HG02642 (cell line): ENCODE data around the gene PDLIM5.
"Not testable (repeated sequence)": the region's sequence is repeated elsewhere in the genome, so short reads cannot be mapped to it uniquely, and the experiment has no call there.

Experiments
- ATAC-seq: cut with Tn5 transposase; IDR thresholded peaks from one replicate; pipeline ENCODE4 v1.9.1; 2021; ENCODE audit warnings: mild to moderate bottlenecking; ENCODE audit not compliant: unreplicated experiment, poor library complexity

Gene PDLIM5

DNA sequence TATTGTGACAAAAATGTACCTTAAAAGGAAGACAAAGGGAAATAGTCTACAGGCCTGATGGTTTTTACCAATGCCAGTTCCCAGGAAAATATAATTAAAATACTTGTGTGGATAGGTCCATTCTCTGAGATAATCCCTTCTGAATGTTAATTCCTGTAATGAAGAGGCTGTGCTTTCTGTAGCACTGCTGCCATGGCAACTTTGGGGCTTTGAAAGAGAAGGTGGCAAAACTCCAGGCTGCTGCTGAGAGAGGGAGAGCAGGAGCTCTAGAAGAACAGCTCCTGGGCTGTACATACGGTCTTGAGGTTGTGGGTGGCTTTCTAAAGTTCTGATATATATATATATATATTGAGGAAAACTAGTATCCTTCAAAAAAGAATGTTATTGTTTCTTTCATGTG, 125.4 kb downstream of the PDLIM5 start:
- ATAC-seq = no peak

DNA sequence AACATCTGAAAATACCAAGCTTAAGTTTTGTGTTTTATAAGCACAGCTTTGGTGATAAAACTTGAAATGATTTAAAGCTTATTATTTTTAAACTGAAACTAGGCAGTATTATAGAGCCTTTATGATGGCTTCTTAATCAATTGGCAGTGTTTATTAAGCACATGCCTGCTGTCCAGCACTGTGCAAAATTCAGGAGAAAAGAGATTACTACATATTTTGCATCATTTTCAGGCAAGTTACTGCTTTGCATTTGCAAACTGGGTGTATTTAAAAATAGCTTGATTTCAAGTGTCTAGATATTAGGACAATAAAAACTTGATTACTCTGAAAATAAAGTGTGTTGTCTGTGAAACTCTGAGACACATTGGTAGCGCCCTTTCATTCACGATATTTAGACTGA, 126.5 kb downstream of the PDLIM5 start:
- ATAC-seq = no peak

DNA sequence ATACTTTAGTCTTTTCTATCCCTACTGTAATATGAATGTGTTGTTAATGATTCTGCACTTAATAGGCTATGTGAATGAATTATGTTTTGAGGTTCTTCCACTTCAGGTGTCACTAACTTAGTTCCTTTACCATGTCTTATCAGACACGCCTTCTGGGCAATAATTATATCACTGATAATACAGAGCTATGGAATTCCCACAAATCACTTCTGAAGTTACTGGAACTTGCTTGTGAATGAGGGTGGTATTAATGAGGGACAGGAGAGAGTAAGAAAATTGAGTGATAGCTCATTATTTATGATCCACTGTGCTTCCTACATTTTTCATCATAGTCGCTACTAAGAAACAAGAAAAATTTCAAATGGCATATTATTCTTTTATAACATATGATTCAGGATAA, 130.0 kb downstream of the PDLIM5 start:
- ATAC-seq = no peak

DNA sequence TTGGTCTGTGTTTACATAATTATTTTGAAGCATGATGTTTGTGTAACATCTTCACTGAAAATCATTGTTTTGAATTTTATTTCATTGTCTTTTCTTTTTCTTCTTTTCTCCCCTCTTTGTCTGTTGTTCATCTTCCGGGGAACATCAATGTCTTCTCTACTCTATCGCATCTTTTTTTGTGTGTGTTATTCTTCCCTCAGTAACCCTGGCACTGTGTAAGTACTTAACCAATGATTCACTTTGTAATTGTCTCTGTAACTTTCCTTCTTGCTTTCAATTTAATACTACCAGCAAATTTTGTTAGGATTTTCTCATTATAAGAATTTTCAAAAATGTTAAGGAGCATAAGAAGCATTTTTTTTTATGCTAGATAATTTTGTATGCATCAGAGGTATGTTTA, 130.8 kb downstream of the PDLIM5 start:
- ATAC-seq = no peak

DNA sequence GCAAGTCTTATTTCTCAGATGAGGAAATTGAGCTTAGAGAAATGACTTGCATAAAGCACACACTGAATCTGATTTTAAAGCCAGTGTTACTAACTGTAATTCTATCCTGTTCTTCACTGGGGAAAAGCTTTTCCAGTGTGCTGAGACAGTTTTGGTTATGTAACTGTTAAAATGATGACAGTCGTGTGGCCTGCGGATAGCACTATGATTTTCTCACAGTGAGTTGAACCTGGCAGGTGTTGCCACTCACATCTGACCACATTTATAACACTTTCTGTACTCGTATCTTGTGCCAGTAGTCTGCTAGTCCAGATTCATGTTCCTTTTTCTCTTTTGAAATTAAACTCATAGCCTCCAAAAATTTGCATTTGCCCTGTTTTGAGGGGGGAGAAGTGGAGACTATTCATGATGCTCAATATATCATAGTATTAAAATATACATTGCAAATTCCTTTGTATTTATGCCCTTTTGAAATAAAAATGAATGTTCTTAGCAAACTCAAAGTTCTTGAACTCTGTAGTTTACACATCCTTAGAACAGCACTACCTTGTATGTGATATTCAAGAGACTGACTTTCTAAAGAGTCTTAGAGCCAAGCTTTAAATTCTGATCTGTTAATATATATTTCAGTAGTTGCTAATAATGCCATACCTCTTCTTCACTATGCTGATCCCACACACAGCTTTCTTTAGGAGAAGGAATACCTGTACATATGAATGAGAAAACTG, 132.3 kb downstream of the PDLIM5 start:
- no peak for ATAC-seq

DNA sequence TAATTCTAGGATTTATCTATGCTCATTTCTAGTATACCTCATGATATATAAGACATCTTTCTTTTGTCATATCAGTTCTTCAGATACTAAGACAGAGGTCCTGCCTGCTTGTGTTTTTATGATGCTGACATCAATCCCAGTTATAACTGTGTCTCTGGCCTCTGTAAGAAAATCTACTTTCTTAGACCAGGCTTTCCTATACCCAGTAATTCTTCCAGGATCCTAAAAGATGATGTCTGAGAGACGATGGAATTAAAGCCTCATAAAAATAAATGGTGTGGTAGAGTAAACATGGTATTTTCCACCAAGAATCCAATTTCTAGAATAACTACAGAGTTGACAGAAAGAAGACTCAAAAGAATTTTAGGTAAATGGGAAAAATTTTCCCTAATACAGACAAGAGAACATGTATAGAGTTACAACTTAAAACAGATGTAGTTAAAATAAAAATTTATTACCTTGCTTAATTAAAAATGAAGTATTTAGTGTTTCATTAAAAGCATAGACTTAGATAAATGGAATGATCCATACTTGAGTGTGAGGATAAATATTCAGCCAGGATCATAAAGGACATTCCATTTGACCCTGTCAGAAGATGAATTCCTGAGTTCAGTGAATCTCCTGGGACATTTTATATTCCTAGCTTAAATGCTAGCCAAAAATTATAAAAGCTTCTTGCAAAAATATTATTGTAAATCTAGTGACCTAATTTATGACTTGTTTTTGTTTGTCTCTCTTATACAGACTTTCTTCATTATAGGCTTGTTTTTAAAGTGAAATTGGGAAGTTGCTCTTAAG, 137.4 kb downstream of the PDLIM5 start:
- no peak for ATAC-seq

DNA sequence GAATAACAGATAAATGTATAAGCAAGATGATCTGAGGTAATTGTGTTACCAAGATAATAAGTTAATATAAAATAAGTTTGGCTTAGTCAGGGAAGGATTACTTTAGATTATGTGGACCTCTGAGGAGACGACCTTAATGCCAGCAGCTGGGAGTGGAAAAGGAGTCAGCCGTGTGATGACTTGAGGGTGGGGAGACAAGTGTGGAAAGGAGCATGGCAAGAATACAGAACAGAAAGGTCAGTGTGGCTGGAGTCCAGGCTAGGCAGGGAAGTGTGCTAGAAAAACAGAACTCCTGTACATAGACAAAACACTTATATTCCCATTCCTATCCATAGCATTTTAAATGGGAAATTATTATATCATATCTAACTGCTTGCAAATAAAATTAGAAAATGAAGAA, 138.8 kb downstream of the PDLIM5 start:
- no peak for ATAC-seq

DNA sequence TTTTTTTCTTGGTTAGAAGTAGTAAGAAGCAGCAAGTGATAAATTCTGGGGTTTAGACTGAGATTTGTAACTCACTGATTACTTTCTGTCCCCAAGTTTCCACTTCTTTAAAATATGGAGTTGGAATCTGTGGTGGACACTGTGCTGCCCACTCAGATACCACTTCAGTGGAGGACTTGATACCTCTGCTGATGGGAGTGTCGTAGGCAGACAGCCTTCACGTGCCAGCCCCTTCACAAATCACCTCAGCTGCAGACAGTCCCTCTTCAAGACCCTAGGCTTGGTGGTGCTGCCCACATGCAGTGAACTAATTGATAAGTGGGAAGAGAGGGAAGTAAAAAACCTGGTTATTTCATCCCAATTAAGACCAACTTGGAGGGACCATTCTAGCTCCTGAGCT, 139.5 kb downstream of the PDLIM5 start:
- ATAC-seq = no peak

DNA sequence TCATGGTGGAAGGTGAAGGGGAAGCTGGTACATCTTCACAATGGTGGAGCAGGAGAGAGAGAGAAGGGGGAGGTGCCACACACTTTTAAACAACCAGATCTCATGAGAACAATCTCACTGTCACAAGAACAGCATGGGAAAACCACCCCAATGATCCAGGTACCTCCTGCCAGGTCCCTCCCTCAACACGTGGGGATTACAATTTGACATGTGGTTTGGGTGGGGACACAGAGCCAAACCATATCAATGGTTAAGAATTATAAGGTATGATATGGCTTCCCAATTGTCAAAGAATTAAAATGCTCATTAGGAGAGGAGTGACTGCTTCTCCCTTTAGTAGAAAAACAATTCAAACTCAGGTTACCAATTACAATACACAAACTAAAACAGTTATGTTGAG, 143.3 kb downstream of the PDLIM5 start:
- ATAC-seq = no peak

DNA sequence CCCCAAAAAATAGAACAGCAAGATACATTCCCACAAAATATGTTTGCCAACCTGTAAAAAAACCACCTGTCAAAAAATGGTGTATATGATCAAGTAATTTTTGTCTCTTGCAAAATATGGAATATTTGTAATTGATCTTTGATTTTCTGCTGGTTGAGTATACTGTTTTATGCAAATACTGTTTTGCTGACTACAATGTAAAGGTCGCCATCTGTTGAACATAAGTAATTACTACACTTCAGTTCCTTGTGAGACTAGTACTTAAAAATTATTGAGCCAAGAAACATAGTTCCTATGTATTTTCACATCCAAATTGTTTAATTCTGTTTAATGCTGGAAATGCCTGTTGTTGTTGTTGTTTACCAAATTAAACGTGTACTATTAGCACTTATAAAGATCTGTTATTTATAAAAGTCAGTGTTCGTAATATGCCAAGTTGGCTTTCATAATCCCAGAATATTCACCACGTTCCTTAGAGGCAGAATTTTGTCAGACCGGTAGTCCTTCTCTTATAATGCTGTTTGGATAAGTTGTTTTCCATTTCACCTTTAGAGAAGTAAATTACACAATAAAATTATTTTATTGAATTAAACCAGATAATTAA, 144.2 kb downstream of the PDLIM5 start:
- peak; percentile 71 for ATAC-seq

DNA sequence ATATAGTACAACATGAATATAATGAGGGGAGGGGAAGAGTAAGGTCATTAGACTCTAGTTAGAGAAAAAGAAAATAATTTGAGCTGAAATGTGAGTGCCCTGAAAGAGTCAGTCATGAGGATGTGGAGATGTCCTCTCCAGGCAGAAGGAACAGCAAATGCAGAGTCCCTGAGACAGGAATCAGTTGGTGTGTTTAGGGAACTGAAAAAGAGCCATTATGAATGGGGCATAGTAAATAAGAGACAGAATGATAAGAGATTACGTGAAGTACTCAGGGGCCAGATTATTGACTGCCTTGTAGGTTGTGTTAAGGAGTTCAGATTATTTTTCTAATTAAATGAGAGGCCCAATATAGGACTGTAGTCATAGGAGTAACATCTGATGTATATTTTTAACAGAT, 147.0 kb downstream of the PDLIM5 start:
- ATAC-seq = no peak

DNA sequence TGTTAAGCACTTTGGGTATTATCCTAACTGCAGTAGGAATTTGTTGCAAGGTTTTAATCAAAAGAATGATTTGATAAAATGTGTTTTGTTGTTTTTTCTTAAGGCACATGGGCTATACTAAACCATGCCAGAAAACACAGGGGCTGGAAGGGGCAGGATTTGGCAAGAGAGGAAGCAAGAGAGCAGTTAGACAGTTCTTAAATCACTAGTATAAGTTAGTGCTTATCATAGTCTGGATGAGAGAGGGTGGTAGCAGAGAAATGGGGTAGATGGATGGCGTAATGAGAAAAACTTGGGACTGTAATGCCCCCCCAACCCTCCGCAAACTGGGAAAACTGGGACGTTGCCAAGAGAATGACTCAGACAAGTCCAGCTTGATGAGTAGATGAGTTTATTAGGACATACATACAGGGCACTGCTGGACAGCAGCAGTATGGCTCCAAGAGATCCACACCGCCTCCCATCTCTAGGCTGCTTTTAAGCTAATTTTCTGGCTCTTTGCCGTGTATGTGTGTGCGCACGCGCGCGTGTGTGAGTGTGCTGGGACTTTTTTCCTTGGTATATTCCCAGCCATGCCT, 151.5 kb downstream of the PDLIM5 start:
- ATAC-seq = no peak

DNA sequence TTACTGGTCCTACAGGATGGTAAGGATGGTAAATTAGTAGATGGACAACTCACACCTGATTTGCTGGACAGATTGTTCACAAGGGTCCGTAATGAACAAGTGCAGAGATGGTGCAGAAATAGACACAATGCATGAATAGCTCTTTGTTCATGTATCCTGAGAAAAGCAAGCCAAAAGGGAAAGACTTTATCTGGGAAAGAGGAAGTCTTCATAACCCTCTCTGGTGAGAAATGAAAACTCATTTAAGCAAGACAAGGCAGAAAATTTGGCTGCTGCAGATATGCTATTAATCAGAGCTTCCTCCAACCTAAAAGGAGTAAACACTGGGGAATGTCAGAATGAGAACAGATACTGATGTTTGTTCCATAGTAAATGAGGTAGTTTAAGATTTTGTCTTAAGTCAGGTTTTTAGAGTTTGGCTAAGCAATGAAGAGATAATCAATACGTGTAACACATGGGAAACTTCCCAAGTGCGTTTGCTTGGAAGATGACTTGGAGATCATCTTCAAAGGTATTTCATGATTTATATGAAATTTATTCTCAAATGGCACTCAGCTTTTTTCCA, 153.6 kb downstream of the PDLIM5 start:
- no peak for ATAC-seq

DNA sequence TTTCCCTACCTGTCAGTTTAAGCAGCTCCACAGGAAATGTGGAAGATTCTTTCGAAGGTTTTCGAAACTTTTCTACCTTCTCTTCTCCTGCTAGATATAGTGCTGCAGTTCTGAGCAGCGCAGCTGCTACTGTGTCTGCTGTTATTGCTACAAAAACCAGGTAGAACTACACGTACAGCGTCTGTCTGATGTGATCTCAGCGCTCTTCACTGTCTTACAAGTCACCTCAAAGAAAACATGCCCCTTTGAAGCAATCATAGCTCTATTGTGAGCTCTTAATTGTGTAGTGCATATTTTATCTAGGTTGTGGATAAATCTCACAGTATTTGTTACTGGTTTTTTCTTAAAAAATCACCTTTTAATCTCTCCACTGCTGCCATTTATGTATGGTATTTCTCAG, 158.4 kb downstream of the PDLIM5 start:
- ATAC-seq = no peak

DNA sequence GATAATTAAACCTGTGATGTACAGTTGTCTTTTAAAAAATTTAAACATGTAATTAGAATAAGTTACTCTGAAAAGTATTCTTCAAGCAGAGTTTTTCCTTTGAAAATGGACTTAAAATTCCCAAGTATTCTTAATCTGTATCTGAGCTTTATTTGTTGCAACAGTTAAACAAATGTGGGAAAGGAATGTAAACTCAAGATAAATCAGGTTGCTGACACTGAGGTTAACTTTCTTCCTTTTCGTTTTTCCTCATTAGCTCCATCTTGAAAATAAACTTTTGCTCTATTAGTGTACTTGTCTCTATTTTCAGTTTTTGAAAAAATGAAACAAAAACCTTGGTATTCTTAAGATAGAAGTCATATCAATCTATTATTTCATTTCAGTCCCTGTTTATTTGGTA, 161.5 kb downstream of the PDLIM5 start:
- no peak for ATAC-seq

DNA sequence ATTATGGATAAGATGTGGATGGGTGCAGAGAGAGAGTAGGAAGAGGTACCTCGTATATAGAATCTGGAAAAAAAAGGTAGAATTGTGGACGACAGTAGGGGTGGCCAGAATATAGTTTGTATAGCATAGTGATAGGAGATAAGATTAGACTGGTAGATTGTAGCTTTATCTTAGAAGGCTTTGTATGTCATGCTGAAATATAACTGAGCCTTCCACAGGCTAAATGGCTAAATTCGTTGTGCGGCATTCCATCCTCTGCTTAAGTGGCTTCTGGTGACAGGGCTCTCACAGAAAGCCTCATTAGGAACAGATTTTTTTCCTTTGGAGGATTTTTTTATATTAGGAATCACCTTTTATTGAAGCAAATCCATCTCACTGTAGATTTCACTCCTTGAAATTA, 163.7 kb downstream of the PDLIM5 start:
- no peak for ATAC-seq

DNA sequence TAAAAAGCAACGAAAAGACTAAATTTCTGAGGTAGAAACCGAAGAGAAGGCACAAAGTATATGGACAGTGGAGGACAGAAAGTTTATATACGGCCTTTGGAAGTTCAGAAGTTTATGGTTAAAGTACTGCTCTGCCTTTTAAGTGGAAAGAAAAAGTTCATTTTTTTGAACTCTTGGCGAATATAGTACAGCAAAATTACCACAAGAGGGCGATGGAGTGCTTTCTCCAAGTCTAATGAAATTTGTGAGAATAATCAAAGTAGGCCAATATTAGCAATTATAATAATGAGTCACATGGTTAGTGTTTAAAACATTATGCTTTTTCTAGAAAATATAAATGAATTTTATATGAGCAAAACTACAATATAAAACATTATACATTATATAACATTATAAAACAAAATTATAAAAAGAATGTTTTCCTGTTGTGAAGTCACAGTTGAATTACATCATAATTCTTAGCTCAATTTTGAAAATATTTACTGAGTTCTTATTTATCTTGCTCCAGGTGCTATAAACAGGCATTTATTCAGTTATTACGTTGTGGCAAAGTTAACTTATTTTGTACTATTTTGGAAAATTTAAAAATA, 169.8 kb downstream of the PDLIM5 start:
- peak; percentile 61 for ATAC-seq

DNA sequence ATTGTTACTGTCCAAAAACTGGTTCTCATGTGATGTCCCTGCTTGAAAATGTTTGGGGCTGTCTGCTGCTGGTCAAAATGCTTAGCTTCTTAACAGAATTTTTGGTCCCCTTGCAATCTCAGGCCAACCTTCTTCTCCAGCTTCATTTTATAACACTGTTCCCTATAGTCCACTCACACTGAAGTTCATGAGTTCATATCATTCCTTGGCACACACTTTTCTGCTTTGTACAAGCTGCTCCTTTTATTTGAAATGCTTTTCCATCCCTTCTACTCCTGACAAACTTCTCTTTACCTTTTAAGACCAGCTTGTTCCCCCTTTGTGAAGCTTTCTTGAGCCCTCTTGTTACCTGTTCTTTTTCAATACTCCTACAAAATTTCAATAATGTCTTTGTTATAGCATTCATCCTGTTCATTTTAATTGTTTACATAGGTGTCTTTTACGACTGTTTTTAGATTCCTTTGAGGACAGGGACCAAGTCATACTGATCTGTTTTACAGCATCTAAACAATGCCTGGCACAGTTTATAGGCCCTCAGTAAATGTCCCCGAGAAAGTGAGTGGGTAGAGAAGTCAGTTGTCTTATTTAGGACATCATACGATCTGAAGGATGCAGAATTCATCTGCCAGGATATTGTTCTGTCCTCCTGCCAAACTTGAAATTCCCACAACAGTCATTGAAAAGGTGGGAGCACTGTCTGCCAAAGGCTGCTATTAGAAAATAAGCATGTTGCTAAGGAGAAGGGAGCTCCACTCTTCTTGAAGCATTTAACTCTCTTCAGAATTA, 171.6 kb downstream of the PDLIM5 start:
- ATAC-seq = no peak

DNA sequence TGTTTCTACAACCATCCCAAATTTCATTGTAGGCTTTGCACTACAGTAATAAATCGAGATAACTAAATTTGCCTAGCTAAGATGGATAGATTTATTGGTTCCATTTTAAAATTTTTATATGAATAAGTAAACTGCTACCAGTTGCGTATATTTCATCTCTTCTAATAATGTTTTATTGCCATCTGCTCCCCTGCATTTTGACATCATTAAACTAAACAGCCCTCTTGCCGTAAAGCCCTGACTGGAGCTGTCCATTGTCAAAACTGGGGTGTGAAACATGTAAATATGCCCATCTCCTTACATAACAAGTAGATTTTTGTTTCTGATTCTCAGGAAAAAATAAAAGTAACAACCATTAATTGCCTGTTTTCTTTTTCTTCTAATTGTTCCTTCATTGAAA, 175.2 kb downstream of the PDLIM5 start:
- ATAC-seq = no peak

DNA sequence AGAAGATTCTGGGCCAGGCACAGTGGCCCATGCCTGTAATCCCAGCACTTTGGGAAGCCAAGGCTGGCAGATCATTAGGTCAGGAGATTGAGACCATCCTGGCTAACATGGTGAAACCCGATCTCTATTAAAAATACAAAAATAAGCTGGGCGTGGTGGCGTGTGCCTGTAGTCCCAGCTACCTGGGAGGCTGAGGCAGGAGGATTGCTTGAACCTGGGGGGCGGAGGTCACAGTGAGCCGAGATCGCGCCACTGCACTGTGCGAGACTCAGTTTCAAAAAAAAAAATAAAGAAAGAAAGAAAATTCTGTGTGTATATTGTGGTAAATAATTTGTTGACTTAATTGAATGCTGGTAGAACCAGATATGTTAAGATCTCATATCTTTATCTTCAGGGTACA, 177.3 kb downstream of the PDLIM5 start:
- not testable (repeated sequence) for ATAC-seq
